Measurements from ENCODE around the gene RAB19. TPM values are rescaled to one million over a fixed set of nuclear protein-coding genes. Genes with fewer than 3 reads are reported as not detected.
A peak's percentile ranks its signal among the peaks of the same experiment; 100 is the strongest.

The RAB19 gene
- total and polyA plus RNA-seq, 2 of the 8 experiments (the other 6 are each of a cell fraction or from before 2014, with no cell fraction given): 9.8 to 11.0 TPM

DNA sequence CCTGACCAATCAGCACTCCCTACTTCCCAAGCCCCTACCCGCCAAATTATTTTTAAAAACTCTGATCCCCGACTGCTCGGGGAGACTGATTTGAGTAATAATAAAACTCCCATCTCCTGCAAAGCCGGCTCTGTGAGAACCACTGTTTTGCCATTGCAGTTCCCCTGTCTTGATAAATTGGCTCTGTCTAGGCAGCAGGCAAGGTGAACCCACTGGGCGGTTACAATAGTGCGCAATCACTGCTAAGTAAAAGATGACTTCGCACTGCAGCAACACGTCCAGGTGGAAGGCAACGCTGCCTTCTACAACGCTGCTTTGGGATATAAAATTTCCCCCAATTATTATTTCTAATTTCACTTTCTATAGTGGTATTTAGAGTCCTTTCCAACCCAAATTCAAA is 14.4 kb upstream of the RAB19 start:
- no peak overlapping the region for H2BK5ac ChIP-seq (ENCODE audit: low read depth, low read length)
- no peak for TF ChIP-seq SAP30 (IDR thresholded peaks at IDR 0.05; ENCODE audit: insufficient read depth, insufficient replicate concordance, low read length)
- TF ChIP-seq KDM5A (IDR thresholded peaks at IDR 0.05; ENCODE audit: low read length): no peak
- no peak for TF ChIP-seq CBX5 (IDR thresholded peaks at IDR 0.05; ENCODE audit: low read depth, low read length)
- no peak for TF ChIP-seq KDM4A (IDR thresholded peaks at IDR 0.05; ENCODE audit: low read depth, low read length, severe bottlenecking)
- TF ChIP-seq TAF7 (optimal IDR thresholded peaks at IDR 0.05; ENCODE audit: borderline replicate concordance, low read depth, low read length): no peak
- no peak for TF ChIP-seq SUZ12 (IDR thresholded peaks at IDR 0.05; ENCODE audit: low read length)
- TF ChIP-seq NANOG (IDR thresholded peaks at IDR 0.05; ENCODE audit: insufficient read depth, low read depth, low read length, poor library complexity, severe bottlenecking): no peak
- TF ChIP-seq POU5F1 (IDR thresholded peaks at IDR 0.05; ENCODE audit: low read depth, low read length): no peak
- TF ChIP-seq NRF1 (IDR thresholded peaks at IDR 0.05; ENCODE audit: low read depth, low read length): no peak
- no peak for TF ChIP-seq HDAC6 (IDR thresholded peaks at IDR 0.05; ENCODE audit: low read depth, low read length)
- no peak for TF ChIP-seq CHD2 (IDR thresholded peaks at IDR 0.05; ENCODE audit: low read length)
- no peak for TF ChIP-seq BACH1 (IDR thresholded peaks at IDR 0.05; ENCODE audit: low read length)

More for the DNA sequence above, 14.4 kb upstream of the RAB19 start:
- H2BK15ac ChIP-seq (ENCODE audit: low read length): no peak overlapping the region
- H4K5ac ChIP-seq (ENCODE audit: insufficient read length, low read depth, low read length): no peak overlapping the region
- H3K14ac ChIP-seq (ENCODE audit: insufficient read length): no peak overlapping the region
- no peaks in the 10 kb centered on the region for H3K9me3 ChIP-seq (ENCODE audit: insufficient read depth in 2 of 2, low read depth in 1 of 2, low read length in 1 of 2)
- no peak overlapping the region for H3K9ac ChIP-seq (replicated peaks in 1 of 4; ENCODE audit: extremely low read depth in 1 of 4, low read depth in 3 of 4, low read length in 3 of 4)
- H3K4ac ChIP-seq (replicated peaks; ENCODE audit: insufficient read length, low read depth, low read length): no peak overlapping the region
- H2BK12ac ChIP-seq (ENCODE audit: low read depth, low read length): no peak overlapping the region
- H2AK5ac ChIP-seq (ENCODE audit: low read depth, low read length): no peak overlapping the region
- DNase-seq (ENCODE audit: low read depth in 1 of 2, low spot score in 2 of 2) (peak in 1 of 2 experiments; percentile 47), FAIRE-seq (no peak)
- H3K23ac ChIP-seq (ENCODE audit: insufficient read length): no peak overlapping the region
- no peak overlapping the region; the same call in 1 of the 2 replicates for H4K8ac ChIP-seq (ENCODE audit: extremely low read depth, insufficient read depth, low read length)
- H3K27me3 ChIP-seq (replicated peaks in 1 of 4; ENCODE audit: control insufficient read depth in 3 of 4, extremely low read depth in 1 of 4, insufficient read depth in 3 of 4, low read length in 3 of 4): no peaks in the 10 kb centered on the region
- 0 out of 2 replicates have a peak, but pooled peaks cover 3% of the 10 kb centered on the region for H3K23me2 ChIP-seq (ENCODE audit: low read depth, low read length)
- peaks cover 4 to 13% (median 11%) of the 10 kb centered on the region in 4 experiments for H3K4me1 ChIP-seq (replicated peaks in 1 of 4; ENCODE audit: control insufficient read depth in 3 of 4, insufficient read depth in 4 of 4, low read length in 3 of 4)
- H2AFZ ChIP-seq (ENCODE audit: low read length): no peak overlapping the region
- WGBS, 2 experiments (ENCODE audit: extremely low coverage in 1 of 2, insufficient coverage in 1 of 2, insufficient read length in 1 of 2, insufficient replicate concordance in 2 of 2, low coverage in 1 of 2, low lambda C conversion rate in 2 of 2, missing lambda C conversion rate in 1 of 2): 67% methylated on average over 10 of the region's 10 CpGs; no CpG with 5 or more reads in 1 of the 2 experiments
- H3K27ac ChIP-seq (ENCODE audit: low read depth, low read length): no peak overlapping the region
- H3K4me3 ChIP-seq (ENCODE audit: extremely low read depth in 1 of 4, insufficient read depth in 2 of 4, low read depth in 3 of 4, low read length in 4 of 4): no peak overlapping the region
- ChIA-PET POLR2A (ENCODE audit: partially characterized antibody) (interaction anchor here (1.3 to 2.5 kb wide), 2 partner anchors 14 to 59 kb away, joined by 3 to 10 read pairs; partner anchors contain the start of gene RAB19), CTCF (ENCODE audit: partially characterized antibody) (interaction anchor here (0.6 to 0.9 kb wide), 3 partner anchors 8 to 821 kb away, joined by 3 read pairs; no protein-coding TSS in a partner anchor)
- H4K20me1 ChIP-seq (replicated peaks in 1 of 2; ENCODE audit: control insufficient read depth in 1 of 2, insufficient read depth in 2 of 2, low read length in 2 of 2): peaks cover 11 to 19% of the 10 kb centered on the region in 2 experiments
- H3K79me1 ChIP-seq (ENCODE audit: low read depth, low read length): peaks cover 11% of the 10 kb centered on the region
- no peak overlapping the region for H2BK120ac ChIP-seq (replicated peaks; ENCODE audit: low read depth, low read length)
- H3K79me2 ChIP-seq (ENCODE audit: control insufficient read depth in 1 of 2, insufficient read depth in 2 of 2, low read length in 2 of 2): peaks cover 27 to 85% of the 10 kb centered on the region in 2 experiments
- no peak overlapping the region for H3K18ac ChIP-seq (ENCODE audit: extremely low read depth, low read length)
- no peak overlapping the region for H2BK20ac ChIP-seq (ENCODE audit: low read length)
- H3K36me3 ChIP-seq (ENCODE audit: control insufficient read depth in 2 of 4, insufficient read depth in 4 of 4, low read length in 3 of 4): peaks cover 0 to 3% (median 0%) of the 10 kb centered on the region in 4 experiments; a peak in 1 of 8 replicates
- peak overlapping the region; percentile 19 to 45; a peak in 3 of 4 replicates for H3K4me2 ChIP-seq (ENCODE audit: insufficient read depth in 1 of 2, low read depth in 2 of 2, low read length in 2 of 2)
- H3K56ac ChIP-seq (replicated peaks; ENCODE audit: insufficient read length, low read depth, low read length): no peak overlapping the region
- no peak overlapping the region for H4K91ac ChIP-seq (replicated peaks; ENCODE audit: insufficient read length, low read length)

Measured in H1 (cell line).